GM12892 (cell line): ENCODE data around the gene NTPCR.

Experiments
- POLR2A ChIP-seq: IDR thresholded peaks from 2 replicates; pipeline ENCODE4 v1.6.1; 2011; ENCODE audit warnings: low read depth, low read length, control low read depth
- POLR2AphosphoS5 ChIP-seq: IDR thresholded peaks from 2 replicates; pipeline ENCODE4 v1.6.1; 2011; ENCODE audit warnings: low read depth, low read length, control low read depth

- TF ChIP-seq POLR2AphosphoS5 (no peak), POLR2A (no peak)
These were observed 40.8 kb downstream of the NTPCR start for GRCh38 chr1:232991238-232991637.
